ENCODE measurements around the gene NFX1.
"Not testable (repeated sequence)": the region's sequence is repeated elsewhere in the genome, so short reads cannot be mapped to it uniquely, and the experiment has no call there.

DNA sequence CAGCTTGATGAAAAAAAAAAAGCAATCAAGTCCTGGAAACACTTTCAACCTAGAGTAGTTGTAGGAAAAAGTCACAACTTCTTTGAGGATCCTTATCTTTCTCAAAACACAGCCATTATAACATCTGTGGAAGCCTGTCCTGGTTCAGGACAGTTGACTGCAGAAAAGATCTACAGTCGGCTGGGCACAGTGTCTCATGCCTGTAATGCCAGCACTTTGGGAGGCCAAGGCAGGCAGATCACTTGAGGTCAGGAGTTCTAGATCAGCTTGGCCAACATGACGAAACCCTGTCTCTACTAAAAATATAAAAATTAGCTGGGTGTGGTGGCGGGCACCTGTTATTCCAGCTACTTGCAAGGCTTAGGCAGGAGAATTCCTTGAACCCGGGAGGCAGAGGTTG, 74.5 kb downstream of the NFX1 start:
- not testable (repeated sequence) for TF ChIP-seq POLR2A (IDR thresholded peaks at IDR 0.05; ENCODE audit: low read depth, low read length); TAF1 (IDR thresholded peaks at IDR 0.05; ENCODE audit: borderline replicate concordance, low read depth, low read length); POLR2AphosphoS5 (IDR thresholded peaks at IDR 0.05; ENCODE audit: low read depth, low read length)
